Measurements from ENCODE around the gene RNF133. TPM values are rescaled to one million over a fixed set of nuclear protein-coding genes. Genes with fewer than 3 reads are reported as not detected.
"Not testable (repeated sequence)": the region's sequence is repeated elsewhere in the genome, so short reads cannot be mapped to it uniquely, and the experiment has no call there.

The RNF133 gene
- total and polyA plus RNA-seq, 5 donors from 2014 or later = not detected

GRCh38 chr7:122688400-122688998, 10.4 kb downstream of the RNF133 start:
- H3K27ac Mint-ChIP-seq = no peak overlapping the region
- ATAC-seq (ENCODE audit: low read depth in 2 of 2) = no peak
- no peaks in the 10 kb centered on the region for H3K36me3 Mint-ChIP-seq
- DNase-seq = no peak
- H3K4me1 Mint-ChIP-seq = no peaks in the 10 kb centered on the region
- Histone ChIP-seq H3K4me3 (ENCODE audit: low read depth, low read length) (no peak overlapping the region), H3K27me3 (ENCODE audit: control insufficient read depth, insufficient read depth, low read length) (no peaks in the 10 kb centered on the region), H3K4me1 (ENCODE audit: control insufficient read depth, insufficient read depth, low read length, poor library complexity, severe bottlenecking) (no peaks in the 10 kb centered on the region), H3K27ac (ENCODE audit: insufficient read depth, low read length, poor library complexity, severe bottlenecking) (no peak overlapping the region), H3K9me3 (ENCODE audit: control insufficient read depth in 2 of 2, low read length in 2 of 2) (peaks cover 0 to 2% of the 10 kb centered on the region in 2 experiments), H3K36me3 (ENCODE audit: control insufficient read depth, insufficient read depth, low read length) (no peaks in the 10 kb centered on the region)
- no peak overlapping the region for H3K4me3 Mint-ChIP-seq
- H3K27me3 Mint-ChIP-seq = no peaks in the 10 kb centered on the region
- H3K9me3 Mint-ChIP-seq = peaks cover 2 to 9% (median 5%) of the 10 kb centered on the region in 7 donors

GRCh38 chr7:122686360-122686878, 12.5 kb downstream of the RNF133 start:
- Mint-ChIP-seq H3K27ac (no peak overlapping the region), H3K4me3 (no peak overlapping the region), H3K36me3 (no peaks in the 10 kb centered on the region), H3K4me1 (no peaks in the 10 kb centered on the region), H3K9me3 (peaks cover 0 to 10% (median 3%) of the 10 kb centered on the region in 7 donors), H3K27me3 (no peaks in the 10 kb centered on the region)
- no peaks in the 10 kb centered on the region for H3K36me3 ChIP-seq (ENCODE audit: control insufficient read depth, insufficient read depth, low read length)
- no peak overlapping the region for H3K4me3 ChIP-seq (ENCODE audit: low read depth, low read length)
- H3K9me3 ChIP-seq (ENCODE audit: control insufficient read depth in 2 of 2, low read length in 2 of 2) = no peaks in the 10 kb centered on the region
- no peaks in the 10 kb centered on the region for H3K4me1 ChIP-seq (ENCODE audit: control insufficient read depth, insufficient read depth, low read length, poor library complexity, severe bottlenecking)
- no peaks in the 10 kb centered on the region for H3K27me3 ChIP-seq (ENCODE audit: control insufficient read depth, insufficient read depth, low read length)
- ATAC-seq (ENCODE audit: low read depth in 2 of 2) (no peak), DNase-seq (no peak)
- H3K27ac ChIP-seq (ENCODE audit: insufficient read depth, low read length, poor library complexity, severe bottlenecking) = no peak overlapping the region

- H3K9me3 Mint-ChIP-seq = peaks cover 0 to 6% (median 4%) of the 10 kb centered on the region in 7 donors
- Histone ChIP-seq H3K27ac (ENCODE audit: insufficient read depth, low read length, poor library complexity, severe bottlenecking) (no peak overlapping the region), H3K4me1 (ENCODE audit: control insufficient read depth, insufficient read depth, low read length, poor library complexity, severe bottlenecking) (no peaks in the 10 kb centered on the region), H3K9me3 (ENCODE audit: control insufficient read depth in 2 of 2, low read length in 2 of 2) (no peaks in the 10 kb centered on the region), H3K4me3 (ENCODE audit: low read depth, low read length) (no peak overlapping the region), H3K36me3 (ENCODE audit: control insufficient read depth, insufficient read depth, low read length) (no peaks in the 10 kb centered on the region), H3K27me3 (ENCODE audit: control insufficient read depth, insufficient read depth, low read length) (no peaks in the 10 kb centered on the region)
- ATAC-seq (ENCODE audit: low read depth in 2 of 2) = no peak
- no peaks in the 10 kb centered on the region for H3K36me3 Mint-ChIP-seq
- H3K27ac Mint-ChIP-seq = no peak overlapping the region
- no peak overlapping the region for H3K4me3 Mint-ChIP-seq
- no peak for DNase-seq
- no peaks in the 10 kb centered on the region for H3K27me3 Mint-ChIP-seq
- no peaks in the 10 kb centered on the region for H3K4me1 Mint-ChIP-seq
These were observed 14.4 kb downstream of the RNF133 start for GRCh38 chr7:122684504-122684903.

- Mint-ChIP-seq H3K4me3 (no peak overlapping the region), H3K27me3 (no peaks in the 10 kb centered on the region), H3K27ac (no peak overlapping the region), H3K4me1 (no peaks in the 10 kb centered on the region), H3K36me3 (no peaks in the 10 kb centered on the region), H3K9me3 (peaks cover 0 to 12% (median 5%) of the 10 kb centered on the region in 7 donors)
- Histone ChIP-seq H3K9me3 (ENCODE audit: control insufficient read depth in 2 of 2, low read length in 2 of 2) (no peaks in the 10 kb centered on the region), H3K27ac (ENCODE audit: insufficient read depth, low read length, poor library complexity, severe bottlenecking) (no peak overlapping the region), H3K36me3 (ENCODE audit: control insufficient read depth, insufficient read depth, low read length) (no peaks in the 10 kb centered on the region), H3K4me1 (ENCODE audit: control insufficient read depth, insufficient read depth, low read length, poor library complexity, severe bottlenecking) (no peaks in the 10 kb centered on the region), H3K4me3 (ENCODE audit: low read depth, low read length) (no peak overlapping the region), H3K27me3 (ENCODE audit: control insufficient read depth, insufficient read depth, low read length) (no peaks in the 10 kb centered on the region)
- no peak for DNase-seq
- no peak for ATAC-seq (ENCODE audit: low read depth in 2 of 2)
These were observed 15.9 kb downstream of the RNF133 start for GRCh38 chr7:122682815-122683550.

GRCh38 chr7:122681186-122681585, 17.7 kb downstream of the RNF133 start:
- not testable (repeated sequence) for H3K27me3 ChIP-seq (ENCODE audit: control insufficient read depth, insufficient read depth, low read length); H3K27ac Mint-ChIP-seq; DNase-seq; H3K27me3 Mint-ChIP-seq; H3K27ac ChIP-seq (ENCODE audit: insufficient read depth, low read length, poor library complexity, severe bottlenecking); H3K36me3 Mint-ChIP-seq; H3K4me3 Mint-ChIP-seq; H3K4me1 ChIP-seq (ENCODE audit: control insufficient read depth, insufficient read depth, low read length, poor library complexity, severe bottlenecking); H3K4me3 ChIP-seq (ENCODE audit: low read depth, low read length); H3K36me3 ChIP-seq (ENCODE audit: control insufficient read depth, insufficient read depth, low read length); H3K4me1 Mint-ChIP-seq; ATAC-seq (ENCODE audit: low read depth in 2 of 2); H3K9me3 ChIP-seq (ENCODE audit: control insufficient read depth in 2 of 2, low read length in 2 of 2)
- peaks cover 4 to 17% (median 9%) of the 10 kb centered on the region in 7 donors for H3K9me3 Mint-ChIP-seq

- no peaks in the 10 kb centered on the region for H3K9me3 ChIP-seq (ENCODE audit: control insufficient read depth in 2 of 2, low read length in 2 of 2)
- no peak overlapping the region for H3K4me3 ChIP-seq (ENCODE audit: low read depth, low read length)
- no peaks in the 10 kb centered on the region for H3K36me3 ChIP-seq (ENCODE audit: control insufficient read depth, insufficient read depth, low read length)
- no peaks in the 10 kb centered on the region for H3K4me1 ChIP-seq (ENCODE audit: control insufficient read depth, insufficient read depth, low read length, poor library complexity, severe bottlenecking)
- Mint-ChIP-seq H3K27ac (no peak overlapping the region), H3K27me3 (no peaks in the 10 kb centered on the region), H3K9me3 (peaks cover 4 to 20% (median 9%) of the 10 kb centered on the region in 7 donors), H3K4me3 (no peak overlapping the region), H3K4me1 (no peaks in the 10 kb centered on the region), H3K36me3 (no peaks in the 10 kb centered on the region)
- no peak for DNase-seq
- H3K27ac ChIP-seq (ENCODE audit: insufficient read depth, low read length, poor library complexity, severe bottlenecking) = no peak overlapping the region
- no peaks in the 10 kb centered on the region for H3K27me3 ChIP-seq (ENCODE audit: control insufficient read depth, insufficient read depth, low read length)
- ATAC-seq (ENCODE audit: low read depth in 2 of 2) = no peak
These were observed 19.1 kb downstream of the RNF133 start for GRCh38 chr7:122679813-122680212.

- ATAC-seq (ENCODE audit: low read depth in 2 of 2); H3K4me1 ChIP-seq (ENCODE audit: control insufficient read depth, insufficient read depth, low read length, poor library complexity, severe bottlenecking); DNase-seq; H3K4me1 Mint-ChIP-seq; H3K4me3 ChIP-seq (ENCODE audit: low read depth, low read length); H3K27me3 Mint-ChIP-seq; H3K27me3 ChIP-seq (ENCODE audit: control insufficient read depth, insufficient read depth, low read length); H3K4me3 Mint-ChIP-seq; H3K36me3 ChIP-seq (ENCODE audit: control insufficient read depth, insufficient read depth, low read length); H3K9me3 ChIP-seq (ENCODE audit: control insufficient read depth in 2 of 2, low read length in 2 of 2); H3K27ac ChIP-seq (ENCODE audit: insufficient read depth, low read length, poor library complexity, severe bottlenecking); H3K36me3 Mint-ChIP-seq; H3K27ac Mint-ChIP-seq: not testable (repeated sequence)
- peaks cover 4 to 21% (median 9%) of the 10 kb centered on the region in 7 donors for H3K9me3 Mint-ChIP-seq
These were observed 19.6 kb downstream of the RNF133 start for GRCh38 chr7:122679269-122679709.
